Endothelial cell of umbilical vein (primary cell): ENCODE results near the gene ACBD6. TPM values are rescaled to one million over a fixed set of nuclear protein-coding genes. Genes with fewer than 3 reads are reported as not detected.

Source experiments
- BruUV-seq: library from RNA; stranded (reverse); fragments of 400-500 nt; replicated peaks from 2 replicates; lab custom pipeline; 2021; lab: Mats Ljungman, UMichigan
- CTCF ChIA-PET: fragments of 300-600, 350-600 bp; sonication (Branson Sonifier 250); formaldehyde crosslinking; loops from one replicate; lab custom pipeline; 2021; ENCODE audit warnings: antibody characterized with exemption, inconsistent platforms; lab: Charles Lee
- POLR2A ChIA-PET: fragments of 300-600, 350-600 bp; sonication (Branson Sonifier 250); formaldehyde crosslinking; loops from one replicate; lab custom pipeline; 2021; ENCODE audit warnings: antibody characterized with exemption, inconsistent platforms; lab: Charles Lee
- DNase-seq: peaks from one replicate; pipeline ENCODE4 v3.0.0-alpha.2; 2011; ENCODE audit warnings: low read depth, low spot score
- FAIRE-seq: peaks from 2 replicates; lab custom pipeline; 2011; peaks lifted over from hg19 to GRCh38; lab: Jason Lieb, UNC
- H2AFZ ChIP-seq: 2 replicates; pipeline ENCODE4 v1.6.0; 2012; ENCODE audit warnings: low read depth, low read length, control low read depth, inconsistent platforms
- H3K27ac ChIP-seq: 2 replicates; pipeline ENCODE4 v1.5.1; 2011; ENCODE audit warnings: low read depth, mild to moderate bottlenecking, control low read depth, low read length, moderate library complexity; ENCODE audit not compliant: insufficient read depth
- H3K27me3 ChIP-seq, 2 experiments: 2 replicates each; pipeline versions ENCODE4 v1.6.0 to v1.6.1; 2011; ENCODE audit warnings: low read length in 2 of 2, mixed read lengths in 1 of 2; ENCODE audit not compliant: control insufficient read depth in 2 of 2, insufficient read depth in 2 of 2
- H3K36me3 ChIP-seq, 2 experiments: 2 replicates in 1 of 2; 3 replicates in 1 of 2; pipeline ENCODE4 v1.5.1; 2011; ENCODE audit warnings: low read length in 2 of 2, mild to moderate bottlenecking in 1 of 2, moderate library complexity in 1 of 2; ENCODE audit not compliant: control insufficient read depth in 2 of 2, insufficient read depth in 2 of 2; ENCODE audit errors: extremely low read depth in 1 of 2
- H3K4me1 ChIP-seq: 3 replicates; pipeline ENCODE4 v1.5.1; 2011; ENCODE audit warnings: mild to moderate bottlenecking, low read length; ENCODE audit not compliant: control insufficient read depth, insufficient read depth; ENCODE audit errors: extremely low read depth
- H3K4me2 ChIP-seq: 2 replicates; pipeline ENCODE4 v1.6.1; 2011; ENCODE audit warnings: low read length, control low read depth, mixed read lengths; ENCODE audit not compliant: insufficient read depth
- H3K4me3 ChIP-seq, 3 experiments: fragments of 200-600 bp in 1 of 3; sonication (generic), shearing (Covaris generic) in 1 of 3; replicated peaks in 1 of 3; 2 replicates each; pipeline ENCODE4 v1.5.1; 2011 to 2016; ENCODE audit warnings: control low read depth in 3 of 3, low read length in 3 of 3, mild to moderate bottlenecking in 2 of 3, inconsistent platforms in 1 of 3, low read depth in 1 of 3, moderate library complexity in 1 of 3; ENCODE audit not compliant: insufficient read depth in 1 of 3
- H3K79me2 ChIP-seq: 2 replicates; pipeline ENCODE4 v1.6.0; 2012; ENCODE audit warnings: low read length, inconsistent platforms; ENCODE audit not compliant: control insufficient read depth, insufficient read depth
- H3K9ac ChIP-seq: replicated peaks from 2 replicates; pipeline ENCODE3; 2011; ENCODE audit warnings: low read length, control low read depth; ENCODE audit not compliant: insufficient read depth; ENCODE audit errors: extremely low read depth
- H3K9me1 ChIP-seq: replicated peaks from 3 replicates; pipeline ENCODE4 v1.6.0; 2011; ENCODE audit warnings: mild to moderate bottlenecking, low read length; ENCODE audit not compliant: control insufficient read depth, insufficient read depth; ENCODE audit errors: extremely low read depth
- H3K9me3 ChIP-seq: replicated peaks from 2 replicates; pipeline ENCODE4 v1.5.1; 2012; ENCODE audit warnings: low read length, inconsistent platforms; ENCODE audit not compliant: control insufficient read depth, insufficient read depth
- H4K20me1 ChIP-seq: replicated peaks from 2 replicates; pipeline ENCODE3; 2011; ENCODE audit warnings: mild to moderate bottlenecking, low read length; ENCODE audit not compliant: control insufficient read depth, insufficient read depth; ENCODE audit errors: extremely low read depth
- CTCF ChIP-seq, 2 donors: IDR thresholded peaks; 1 replicate in 1 of 2; 2 replicates in 1 of 2; pipeline ENCODE4 v1.5.1; 2011; ENCODE audit warnings: low read length in 2 of 2, mild to moderate bottlenecking in 2 of 2, moderate library complexity in 2 of 2, control low read depth in 1 of 2, inconsistent platforms in 1 of 2, low read depth in 1 of 2; ENCODE audit not compliant: insufficient read depth in 1 of 2; ENCODE audit errors: extremely low read depth in 1 of 2
- EZH2 ChIP-seq: IDR thresholded peaks from 2 replicates; pipeline ENCODE4 v1.6.1; 2012; ENCODE audit warnings: borderline replicate concordance, low read depth, mild to moderate bottlenecking, moderate library complexity, low read length, inconsistent platforms; ENCODE audit not compliant: severe bottlenecking
- FOS ChIP-seq: IDR thresholded peaks from 2 replicates; pipeline ENCODE4 v1.6.1; 2011; ENCODE audit warnings: mild to moderate bottlenecking, low read length, moderate library complexity, borderline replicate concordance; ENCODE audit not compliant: insufficient read depth
- GATA2 ChIP-seq: IDR thresholded peaks from 2 replicates; pipeline ENCODE4 v1.7.0; 2011; ENCODE audit warnings: low read depth, mild to moderate bottlenecking, moderate library complexity, mixed read lengths, low read length; ENCODE audit not compliant: insufficient read length, insufficient read depth
- JUN ChIP-seq: IDR thresholded peaks from 2 replicates; pipeline ENCODE4 v1.6.1; 2011; ENCODE audit warnings: borderline replicate concordance, low read depth; ENCODE audit not compliant: insufficient read length, insufficient read depth
- MAX ChIP-seq: IDR thresholded peaks from 2 replicates; pipeline ENCODE4 v1.6.1; 2011; ENCODE audit not compliant: insufficient read depth, insufficient read length
- MYC ChIP-seq: IDR thresholded peaks from one replicate; pipeline ENCODE4 v1.6.1; 2011; ENCODE audit warnings: mild to moderate bottlenecking, low read depth, low read length
- POLR2A ChIP-seq: IDR thresholded peaks from 2 replicates; pipeline ENCODE4 v1.6.1; 2012; ENCODE audit warnings: low read depth, mild to moderate bottlenecking, control low read depth, low read length
- POLR2AphosphoS5 ChIP-seq: IDR thresholded peaks from 2 replicates; pipeline ENCODE4 v1.6.1; 2012; ENCODE audit warnings: low read depth, mild to moderate bottlenecking, control low read depth, low read length, moderate library complexity; ENCODE audit not compliant: insufficient read depth
- dilution Hi-C: fragments of 300-500 bp; cut with MboI; formaldehyde crosslinking; loops from one replicate; pipeline ENCODE4 v1.15.0; 2019; ENCODE audit warnings: low sequenced_read_pairs; ENCODE audit not compliant: extremely low pct_ligation_motif_present
- intact Hi-C: fragments of 100-400 bp; cut with micrococcal nuclease; formaldehyde crosslinking; loops from one replicate; pipeline ENCODE4 v1.10.0; 2022
- polyA plus RNA-seq, 4 experiments: library from polyadenylated mRNA; depleted of rRNA in 3 of 4; stranded (reverse) in 3 of 4; unstranded in 1 of 4; fragments of >200 nt; gene quantifications; 2 replicates each; pipeline versions ENCODE4 v1.2.1 to v1.2.3, GENCODE V29; 2011 to 2012; ENCODE audit warnings: missing spikeins in 1 of 4
- total RNA-seq: library from RNA; stranded (reverse); gene quantifications from 2 replicates; pipeline ENCODE4 v1.2.3, GENCODE V29; 2021

The ACBD6 gene
- total and polyA plus RNA-seq, 2 donors (not counting 3 experiments of a cell fraction or from before 2014, with no cell fraction given) = 55.6 to 56.4 TPM

GRCh38 chr1:180281490-180281889 is 220.9 kb downstream of the ACBD6 start:
- Histone ChIP-seq H3K27me3 (no peaks in the 10 kb centered on the region), H3K9ac (no peak overlapping the region), H3K36me3 (no peaks in the 10 kb centered on the region), H3K4me3 (no peak overlapping the region), H2AFZ (no peak overlapping the region), H3K9me3 (no peaks in the 10 kb centered on the region), H3K27ac (no peak overlapping the region), H3K4me1 (peaks cover 14% of the 10 kb centered on the region), H3K9me1 (no peaks in the 10 kb centered on the region), H3K4me2 (no peak overlapping the region), H4K20me1 (no peaks in the 10 kb centered on the region), H3K79me2 (no peaks in the 10 kb centered on the region)
- no TSS peak for BruUV-seq
- TF ChIP-seq MYC (no peak), POLR2AphosphoS5 (no peak), POLR2A (no peak), FOS (no peak), CTCF (IDR thresholded peaks at IDR 0.05; ENCODE audit: extremely low read depth in 1 of 2, insufficient read depth in 1 of 2, low read depth in 1 of 2, low read length in 2 of 2) (no peak), GATA2 (no peak), MAX (no peak), JUN (no peak), EZH2 (no peak)
- intact Hi-C loops = no loop called here
- FAIRE-seq (no peak), DNase-seq (no peak)
- CTCF ChIA-PET = interaction anchor here (5.2 kb wide), 1 partner anchor 28 kb away, joined by 18 read pairs; no protein-coding TSS in a partner anchor
- dilution Hi-C loops = no loop called here
- POLR2A ChIA-PET = no interaction called here
